Measurements from ENCODE around the gene VWA8. TPM values are rescaled to one million over a fixed set of nuclear protein-coding genes. Genes with fewer than 3 reads are reported as not detected.

VWA8 gene
- total RNA-seq, 4 donors from 2014 or later, result 12.0 to 34.0 (median 16.6) TPM

DNA sequence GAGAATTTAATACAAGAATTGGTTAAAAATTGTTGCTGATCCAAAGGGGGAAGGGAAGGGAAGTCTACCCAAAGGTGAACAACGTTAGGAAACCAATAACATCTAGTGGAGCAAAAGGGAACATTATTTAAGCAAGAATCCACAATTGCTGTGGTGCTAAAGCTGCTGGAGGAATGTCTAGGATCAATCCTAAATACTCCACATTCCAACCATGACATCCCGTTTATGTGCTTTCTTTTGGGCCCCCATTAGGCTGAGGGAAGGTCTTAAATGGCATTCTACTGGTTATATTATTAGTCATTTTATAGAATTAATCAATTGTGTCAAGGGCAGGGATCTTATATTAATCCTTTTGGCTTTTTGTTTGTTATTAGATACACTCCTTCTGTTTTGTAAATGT, 39.9 kb upstream of the VWA8 start:
- no peak for DNase-seq (ENCODE audit: low spot score in 2 of 2)
- H3K36me3 ChIP-seq, result no peaks in the 10 kb centered on the region
- 45% methylated on average over 2 of the region's 2 CpGs for WGBS
- H3K27me3 ChIP-seq, result peaks cover 4% of the 10 kb centered on the region
- H3K4me3 ChIP-seq, result no peak overlapping the region
- H3K9me3 ChIP-seq, result no peaks in the 10 kb centered on the region
- H3K27ac ChIP-seq, result no peak overlapping the region
- TF ChIP-seq EP300 (IDR thresholded peaks at IDR 0.05) (no peak), POLR2AphosphoS5 (IDR thresholded peaks at IDR 0.05) (no peak), POLR2A (IDR thresholded peaks at IDR 0.05) (no peak)
- TF ChIP-seq, protein P1, sequence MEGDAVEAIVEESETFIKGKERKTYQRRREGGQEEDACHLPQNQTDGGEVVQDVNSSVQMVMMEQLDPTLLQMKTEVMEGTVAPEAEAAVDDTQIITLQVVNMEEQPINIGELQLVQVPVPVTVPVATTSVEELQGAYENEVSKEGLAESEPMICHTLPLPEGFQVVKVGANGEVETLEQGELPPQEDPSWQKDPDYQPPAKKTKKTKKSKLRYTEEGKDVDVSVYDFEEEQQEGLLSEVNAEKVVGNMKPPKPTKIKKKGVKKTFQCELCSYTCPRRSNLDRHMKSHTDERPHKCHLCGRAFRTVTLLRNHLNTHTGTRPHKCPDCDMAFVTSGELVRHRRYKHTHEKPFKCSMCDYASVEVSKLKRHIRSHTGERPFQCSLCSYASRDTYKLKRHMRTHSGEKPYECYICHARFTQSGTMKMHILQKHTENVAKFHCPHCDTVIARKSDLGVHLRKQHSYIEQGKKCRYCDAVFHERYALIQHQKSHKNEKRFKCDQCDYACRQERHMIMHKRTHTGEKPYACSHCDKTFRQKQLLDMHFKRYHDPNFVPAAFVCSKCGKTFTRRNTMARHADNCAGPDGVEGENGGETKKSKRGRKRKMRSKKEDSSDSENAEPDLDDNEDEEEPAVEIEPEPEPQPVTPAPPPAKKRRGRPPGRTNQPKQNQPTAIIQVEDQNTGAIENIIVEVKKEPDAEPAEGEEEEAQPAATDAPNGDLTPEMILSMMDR (IDR thresholded peaks at IDR 0.05), result no peak
- no peaks in the 10 kb centered on the region for H3K4me1 ChIP-seq

DNA sequence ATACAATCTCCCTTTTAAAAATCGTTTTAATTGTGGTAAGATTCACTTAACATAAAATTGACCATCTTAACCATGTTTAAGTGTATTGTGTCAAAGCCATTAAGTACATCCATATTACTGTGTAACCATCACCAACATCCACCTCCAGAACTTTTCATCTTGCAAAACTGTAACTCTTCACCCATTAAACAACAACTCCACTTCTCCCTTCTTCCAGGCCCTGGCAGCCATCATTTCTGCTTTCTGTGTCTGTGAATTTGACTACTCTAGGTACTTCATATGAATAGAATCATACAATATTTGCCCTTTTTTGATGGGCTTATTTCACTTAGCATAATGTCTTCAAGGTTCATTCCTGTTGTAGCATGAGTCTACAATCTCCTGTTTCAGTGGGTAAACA, 36.5 kb upstream of the VWA8 start:
- Histone ChIP-seq H3K4me1 (no peaks in the 10 kb centered on the region), H3K27me3 (no peaks in the 10 kb centered on the region), H3K4me3 (no peak overlapping the region), H3K9me3 (no peaks in the 10 kb centered on the region), H3K36me3 (no peaks in the 10 kb centered on the region), H3K27ac (no peak overlapping the region)
- WGBS, result 68% methylated on average over 1 of the region's 1 CpG
- TF ChIP-seq POLR2AphosphoS5 (IDR thresholded peaks at IDR 0.05) (no peak), POLR2A (IDR thresholded peaks at IDR 0.05) (no peak)
- DNase-seq (ENCODE audit: low spot score in 2 of 2), result no peak

DNA sequence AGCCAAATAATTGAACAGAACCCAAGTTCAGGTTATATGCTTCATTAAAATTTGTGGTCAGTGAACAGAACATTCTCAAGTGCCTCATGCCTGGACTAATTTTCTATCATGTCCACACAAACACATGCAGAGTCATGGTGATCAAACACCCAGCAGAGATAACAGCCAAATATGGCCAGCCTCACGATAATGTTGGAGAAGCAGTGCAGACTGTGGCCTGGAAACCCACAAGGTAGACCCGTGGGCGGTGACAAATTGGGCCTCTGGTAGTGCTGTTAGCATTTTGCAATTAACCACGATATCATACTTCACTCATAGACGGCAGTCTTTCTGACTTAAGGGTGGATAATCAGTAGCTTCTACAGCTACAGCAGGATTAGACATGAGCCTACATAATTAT, 35.0 kb upstream of the VWA8 start:
- WGBS, result 48% methylated on average over 5 of the region's 5 CpGs
- no peak for TF ChIP-seq EP300 (IDR thresholded peaks at IDR 0.05)
- no peak for TF ChIP-seq POLR2A (IDR thresholded peaks at IDR 0.05)
- no peak for TF ChIP-seq POLR2AphosphoS5 (IDR thresholded peaks at IDR 0.05)
- TF ChIP-seq, protein P1 (IDR thresholded peaks at IDR 0.05), result no peak
- DNase-seq (ENCODE audit: low spot score in 2 of 2), result no peak

DNA sequence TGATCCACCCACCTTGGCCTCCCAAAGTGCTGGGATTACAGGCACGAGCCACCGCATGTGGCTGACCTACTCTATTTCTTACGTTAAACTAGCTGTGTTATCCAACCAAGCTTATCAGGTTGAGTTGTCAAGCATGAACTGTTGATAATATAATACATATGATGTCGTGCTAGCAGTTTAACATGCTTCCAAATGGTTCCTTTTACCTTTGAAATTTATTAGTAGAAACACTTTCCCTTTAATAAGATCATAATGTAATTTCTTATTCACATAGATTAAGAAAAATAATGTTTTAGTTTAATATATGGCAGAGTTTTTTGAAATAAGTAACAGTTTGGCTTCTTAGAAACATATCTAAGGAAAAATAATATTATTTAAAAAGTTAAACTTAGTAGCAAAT, 34.4 kb upstream of the VWA8 start:
- no peak for DNase-seq (ENCODE audit: low spot score in 2 of 2)
- 83% methylated on average over 4 of the region's 4 CpGs for WGBS
- Histone ChIP-seq H3K36me3 (no peaks in the 10 kb centered on the region), H3K27ac (no peak overlapping the region), H3K4me3 (no peak overlapping the region), H3K4me1 (no peaks in the 10 kb centered on the region), H3K9me3 (no peaks in the 10 kb centered on the region), H3K27me3 (no peaks in the 10 kb centered on the region)
- TF ChIP-seq POLR2AphosphoS5 (IDR thresholded peaks at IDR 0.05) (no peak), EP300 (IDR thresholded peaks at IDR 0.05) (no peak), POLR2A (IDR thresholded peaks at IDR 0.05) (no peak)
- TF ChIP-seq, protein P1 (IDR thresholded peaks at IDR 0.05), result no peak

More for the DNA sequence above, 35.0 kb upstream of the VWA8 start:
- Histone ChIP-seq H3K4me1 (no peaks in the 10 kb centered on the region), H3K4me3 (no peak overlapping the region), H3K27me3 (no peaks in the 10 kb centered on the region), H3K36me3 (no peaks in the 10 kb centered on the region), H3K9me3 (no peaks in the 10 kb centered on the region), H3K27ac (no peak overlapping the region)

DNA sequence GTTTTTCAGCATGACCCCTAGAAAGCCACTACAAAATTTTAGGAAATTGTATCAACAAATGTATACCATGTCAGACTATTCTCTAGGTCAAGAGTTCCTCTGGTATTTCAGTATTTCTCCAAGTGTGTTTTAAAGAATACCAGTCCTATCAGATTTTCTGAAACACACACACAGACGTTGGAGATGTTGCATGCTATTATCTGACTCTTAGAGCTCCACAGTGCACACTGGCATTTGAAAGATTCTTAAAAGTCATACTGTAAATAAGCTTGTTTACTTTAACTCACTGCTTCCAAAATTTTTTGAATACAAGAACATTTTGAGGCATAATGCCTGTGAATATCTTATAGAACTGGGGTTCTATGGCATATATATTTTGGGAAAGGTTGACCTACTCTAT, 33.8 kb upstream of the VWA8 start:
- H3K4me3 ChIP-seq, result no peak overlapping the region
- 67% methylated on average over 1 of the region's 1 CpG for WGBS

More for the DNA sequence above, 33.8 kb upstream of the VWA8 start:
- Histone ChIP-seq H3K27me3 (no peaks in the 10 kb centered on the region), H3K4me1 (no peaks in the 10 kb centered on the region), H3K27ac (no peak overlapping the region), H3K9me3 (no peaks in the 10 kb centered on the region), H3K36me3 (no peaks in the 10 kb centered on the region)
- TF ChIP-seq POLR2A (IDR thresholded peaks at IDR 0.05), result no peak
- no peak for TF ChIP-seq POLR2AphosphoS5 (IDR thresholded peaks at IDR 0.05)
- TF ChIP-seq, protein P1 (IDR thresholded peaks at IDR 0.05), result no peak
- no peak for DNase-seq (ENCODE audit: low spot score in 2 of 2)
